ENCODE data around the gene ERBB4.

GRCh38 chr2:212288308-212288707 is 250.3 kb downstream of the ERBB4 start:
- TF ChIP-seq, protein P1, sequence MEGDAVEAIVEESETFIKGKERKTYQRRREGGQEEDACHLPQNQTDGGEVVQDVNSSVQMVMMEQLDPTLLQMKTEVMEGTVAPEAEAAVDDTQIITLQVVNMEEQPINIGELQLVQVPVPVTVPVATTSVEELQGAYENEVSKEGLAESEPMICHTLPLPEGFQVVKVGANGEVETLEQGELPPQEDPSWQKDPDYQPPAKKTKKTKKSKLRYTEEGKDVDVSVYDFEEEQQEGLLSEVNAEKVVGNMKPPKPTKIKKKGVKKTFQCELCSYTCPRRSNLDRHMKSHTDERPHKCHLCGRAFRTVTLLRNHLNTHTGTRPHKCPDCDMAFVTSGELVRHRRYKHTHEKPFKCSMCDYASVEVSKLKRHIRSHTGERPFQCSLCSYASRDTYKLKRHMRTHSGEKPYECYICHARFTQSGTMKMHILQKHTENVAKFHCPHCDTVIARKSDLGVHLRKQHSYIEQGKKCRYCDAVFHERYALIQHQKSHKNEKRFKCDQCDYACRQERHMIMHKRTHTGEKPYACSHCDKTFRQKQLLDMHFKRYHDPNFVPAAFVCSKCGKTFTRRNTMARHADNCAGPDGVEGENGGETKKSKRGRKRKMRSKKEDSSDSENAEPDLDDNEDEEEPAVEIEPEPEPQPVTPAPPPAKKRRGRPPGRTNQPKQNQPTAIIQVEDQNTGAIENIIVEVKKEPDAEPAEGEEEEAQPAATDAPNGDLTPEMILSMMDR (IDR thresholded peaks at IDR 0.05), result no peak
- no peak for TF ChIP-seq POLR2A (IDR thresholded peaks at IDR 0.05)

All from lower leg skin (tissue), 3 donors.